H1 (cell line): ENCODE measurements around the gene NFKBIL1. TPM values are rescaled to one million over a fixed set of nuclear protein-coding genes. Genes with fewer than 3 reads are reported as not detected.

Experiments
- CTCF ChIA-PET: fragments of 300-600 bp; sonication (Branson Sonifier 250); formaldehyde crosslinking; loops from one replicate; lab custom pipeline; 2021; ENCODE audit not compliant: partially characterized antibody; lab: Charles Lee
- POLR2A ChIA-PET: fragments of 300-600 bp; sonication (Branson Sonifier 250); formaldehyde crosslinking; loops from one replicate; lab custom pipeline; 2021; ENCODE audit warnings: inconsistent platforms; ENCODE audit not compliant: partially characterized antibody; lab: Charles Lee
- DNase-seq, 2 experiments: peaks; one replicate each; pipeline versions ENCODE4 v3.0.0 to v3.0.0-alpha.2; 2010 to 2022; ENCODE audit warnings: low spot score in 2 of 2, low read depth in 1 of 2, mixed read lengths in 1 of 2
- FAIRE-seq: peaks from 2 replicates; lab custom pipeline; 2011; peaks lifted over from hg19 to GRCh38; lab: Jason Lieb, UNC
- H2AFZ ChIP-seq: 2 replicates; pipeline ENCODE4 v1.8.1; 2012; ENCODE audit warnings: low read length, inconsistent platforms
- H2AK5ac ChIP-seq: 2 replicates; pipeline ENCODE4 v1.6.1; 2013; ENCODE audit warnings: low read depth, low read length
- H2BK120ac ChIP-seq: replicated peaks from 2 replicates; pipeline ENCODE3; 2013; ENCODE audit warnings: low read depth, low read length, inconsistent platforms
- H2BK12ac ChIP-seq: 2 replicates; pipeline ENCODE4 v1.6.1; 2013; ENCODE audit warnings: low read depth, low read length
- H2BK15ac ChIP-seq: 2 replicates; pipeline ENCODE4 v1.6.1; 2013; ENCODE audit warnings: low read length
- H2BK20ac ChIP-seq: 2 replicates; pipeline ENCODE4 v1.6.1; 2013; ENCODE audit warnings: low read length
- H2BK5ac ChIP-seq: 2 replicates; pipeline ENCODE4 v1.6.1; 2013; ENCODE audit warnings: low read depth, low read length
- H3K14ac ChIP-seq: 2 replicates; pipeline ENCODE4 v1.6.1; 2013; ENCODE audit warnings: inconsistent platforms; ENCODE audit not compliant: insufficient read length
- H3K18ac ChIP-seq: 2 replicates; pipeline ENCODE4 v1.6.1; 2013; ENCODE audit warnings: low read length; ENCODE audit errors: extremely low read depth
- H3K23ac ChIP-seq: 2 replicates; pipeline ENCODE4 v1.6.1; 2013; ENCODE audit warnings: inconsistent platforms; ENCODE audit not compliant: insufficient read length
- H3K23me2 ChIP-seq: 2 replicates; pipeline ENCODE4 v1.6.1; 2013; ENCODE audit warnings: low read depth, low read length
- H3K27ac ChIP-seq: 2 replicates; pipeline ENCODE4 v1.6.1; 2011; ENCODE audit warnings: low read depth, low read length, inconsistent platforms
- H3K27me3 ChIP-seq, 4 experiments: replicated peaks in 1 of 4; 1 replicate in 1 of 4; 2 replicates in 3 of 4; pipeline versions ENCODE4 v1.6.1 to v1.8.1; 2011 to 2013; ENCODE audit warnings: low read length in 3 of 4, mild to moderate bottlenecking in 3 of 4, inconsistent platforms in 2 of 4, mixed read lengths in 2 of 4, moderate library complexity in 1 of 4; ENCODE audit not compliant: control insufficient read depth in 3 of 4, insufficient read depth in 3 of 4; ENCODE audit errors: extremely low read depth in 1 of 4
- H3K36me3 ChIP-seq, 4 experiments: 2 replicates each; pipeline versions ENCODE4 v1.6.1 to v1.8.1; 2011 to 2013; ENCODE audit warnings: mild to moderate bottlenecking in 4 of 4, low read length in 3 of 4, moderate library complexity in 2 of 4, control low read depth in 1 of 4, inconsistent platforms in 1 of 4; ENCODE audit not compliant: insufficient read depth in 4 of 4, control insufficient read depth in 2 of 4
- H3K4ac ChIP-seq: replicated peaks from 2 replicates; pipeline ENCODE3; 2013; ENCODE audit warnings: low read length, low read depth, mixed read lengths, inconsistent platforms; ENCODE audit not compliant: insufficient read length
- H3K4me1 ChIP-seq, 4 experiments: replicated peaks in 1 of 4; 1 replicate in 1 of 4; 2 replicates in 3 of 4; pipeline versions ENCODE4 v1.6.1 to v1.8.1; 2011 to 2013; ENCODE audit warnings: low read length in 3 of 4, inconsistent platforms in 2 of 4, mixed read lengths in 1 of 4; ENCODE audit not compliant: insufficient read depth in 4 of 4, control insufficient read depth in 3 of 4
- H3K4me2 ChIP-seq, 2 experiments: 2 replicates each; pipeline versions ENCODE4 v1.6.1 to v1.8.1; 2011 to 2013; ENCODE audit warnings: low read depth in 2 of 2, low read length in 2 of 2, control low read depth in 1 of 2, inconsistent platforms in 1 of 2, mild to moderate bottlenecking in 1 of 2; ENCODE audit not compliant: insufficient read depth in 1 of 2
- H3K4me3 ChIP-seq, 4 experiments: fragments of 200-600, 300-600 bp in 1 of 4; sonication (generic), shearing (Covaris generic), sonication (Bioruptor Twin) in 1 of 4; 2 replicates each; pipeline versions ENCODE4 v1.5.1 to v1.8.1; 2011 to 2016; ENCODE audit warnings: low read length in 4 of 4, low read depth in 3 of 4, control low read depth in 2 of 4, inconsistent platforms in 2 of 4, mild to moderate bottlenecking in 2 of 4, mixed read lengths in 1 of 4, moderate library complexity in 1 of 4; ENCODE audit not compliant: insufficient read depth in 2 of 4; ENCODE audit errors: extremely low read depth in 1 of 4
- H3K56ac ChIP-seq: replicated peaks from 2 replicates; pipeline ENCODE3; 2013; ENCODE audit warnings: low read depth, mild to moderate bottlenecking, mixed read lengths, low read length, inconsistent platforms; ENCODE audit not compliant: insufficient read length
- H3K79me1 ChIP-seq: 2 replicates; pipeline ENCODE4 v1.6.1; 2013; ENCODE audit warnings: low read depth, low read length, control low read depth
- H3K79me2 ChIP-seq, 2 experiments: 2 replicates each; pipeline versions ENCODE4 v1.6.1 to v1.8.1; 2012 to 2013; ENCODE audit warnings: low read length in 2 of 2, mild to moderate bottlenecking in 2 of 2, inconsistent platforms in 1 of 2; ENCODE audit not compliant: insufficient read depth in 2 of 2, control insufficient read depth in 1 of 2
- H3K9ac ChIP-seq, 4 experiments: replicated peaks in 1 of 4; 1 replicate in 1 of 4; 2 replicates in 3 of 4; pipeline versions ENCODE4 v1.6.1 to v1.8.1; 2011 to 2013; ENCODE audit warnings: low read depth in 3 of 4, low read length in 3 of 4, control low read depth in 2 of 4, mild to moderate bottlenecking in 2 of 4, moderate library complexity in 2 of 4, inconsistent platforms in 1 of 4; ENCODE audit errors: extremely low read depth in 1 of 4
- H3K9me3 ChIP-seq, 2 experiments: 2 replicates each; pipeline versions ENCODE4 v1.6.1 to v1.8.1; 2012 to 2013; ENCODE audit warnings: mild to moderate bottlenecking in 2 of 2, moderate library complexity in 2 of 2, control low read depth in 1 of 2, inconsistent platforms in 1 of 2, low read depth in 1 of 2, low read length in 1 of 2, mixed read lengths in 1 of 2; ENCODE audit not compliant: insufficient read depth in 2 of 2
- H4K20me1 ChIP-seq, 2 experiments: replicated peaks in 1 of 2; 2 replicates each; pipeline versions ENCODE3 to v1.8.1; 2011 to 2013; ENCODE audit warnings: inconsistent platforms in 2 of 2, low read length in 2 of 2, mild to moderate bottlenecking in 1 of 2; ENCODE audit not compliant: insufficient read depth in 2 of 2, control insufficient read depth in 1 of 2
- H4K5ac ChIP-seq: 2 replicates; pipeline ENCODE4 v1.6.1; 2013; ENCODE audit warnings: low read length, low read depth, mixed read lengths, inconsistent platforms; ENCODE audit not compliant: insufficient read length
- H4K8ac ChIP-seq: 2 replicates; pipeline ENCODE4 v1.8.0; 2013; ENCODE audit warnings: mild to moderate bottlenecking, moderate library complexity, low read length, inconsistent platforms; ENCODE audit not compliant: insufficient read depth; ENCODE audit errors: extremely low read depth
- H4K91ac ChIP-seq: replicated peaks from 2 replicates; pipeline ENCODE3; 2013; ENCODE audit warnings: low read length, mixed read lengths, inconsistent platforms; ENCODE audit not compliant: insufficient read length
- CBX5 ChIP-seq: fragments of 300-800, 300-1000 bp; sonication (generic); IDR thresholded peaks from 2 replicates; pipeline ENCODE4 v1.7.1; 2016; ENCODE audit warnings: antibody characterized with exemption, low read length, low read depth
- EP300 ChIP-seq, 2 experiments: IDR thresholded peaks; 1 replicate in 1 of 2; 2 replicates in 1 of 2; pipeline ENCODE4 v1.6.1; 2011 to 2012; ENCODE audit warnings: low read depth in 2 of 2, low read length in 2 of 2, mild to moderate bottlenecking in 2 of 2, borderline replicate concordance in 1 of 2, inconsistent platforms in 1 of 2, moderate library complexity in 1 of 2
- GABPA ChIP-seq: IDR thresholded peaks from 2 replicates; pipeline ENCODE4 v1.6.1; 2011; ENCODE audit warnings: mild to moderate bottlenecking, low read length, moderate library complexity, borderline replicate concordance; ENCODE audit not compliant: insufficient read depth
- JUN ChIP-seq: IDR thresholded peaks from 2 replicates; pipeline ENCODE4 v1.6.1; 2011; ENCODE audit warnings: low read depth, mild to moderate bottlenecking, improper control_type of control experiment, low read length
- KDM5A ChIP-seq: fragments of 200-600 bp; IDR thresholded peaks from 2 replicates; pipeline ENCODE4 v1.7.1; 2012; ENCODE audit warnings: mild to moderate bottlenecking, low read length, inconsistent platforms, mixed read lengths
- MAFK ChIP-seq: IDR thresholded peaks from 2 replicates; pipeline ENCODE4 v1.6.1; 2012; ENCODE audit warnings: low read depth, mild to moderate bottlenecking, improper control_type of control experiment, low read length
- SP1 ChIP-seq: IDR thresholded peaks from 2 replicates; pipeline ENCODE4 v1.6.1; 2011; ENCODE audit warnings: low read depth, low read length
- SP2 ChIP-seq: IDR thresholded peaks from 2 replicates; pipeline ENCODE4 v1.6.1; 2012; ENCODE audit warnings: mild to moderate bottlenecking, low read length, inconsistent platforms
- TAF1 ChIP-seq: IDR thresholded peaks from 2 replicates; pipeline ENCODE4 v1.6.1; 2011; ENCODE audit warnings: mild to moderate bottlenecking, low read depth, low read length
- WGBS, 2 experiments: shearing (Covaris generic) in 1 of 2; methylation state at CpG; one replicate each; pipeline versions ENCODE4 v1.1.6 to v1.1.7; 2013 to 2015; ENCODE audit warnings: low lambda C conversion rate in 2 of 2, mixed read lengths in 2 of 2, inconsistent platforms in 1 of 2, low coverage in 1 of 2, missing lambda C conversion rate in 1 of 2; ENCODE audit not compliant: insufficient replicate concordance in 2 of 2, insufficient coverage in 1 of 2, insufficient read length in 1 of 2; ENCODE audit errors: extremely low coverage in 1 of 2, missing lambda C conversion rate in 1 of 2; 5-methylcytosine and 5-hydroxymethylcytosine counted together
- polyA plus RNA-seq, 7 experiments: library from polyadenylated mRNA; depleted of rRNA in 3 of 7; stranded (reverse) in 5 of 7; unstranded in 2 of 7; fragments of >200 nt in 5 of 7; fragments of 200-250 nt in 2 of 7; gene quantifications; 1 replicate in 5 of 7; 2 replicates in 1 of 7; 4 replicates in 1 of 7; pipeline versions ENCODE4 v1.2.1 to v1.2.3, GENCODE V29; 2011 to 2013; ENCODE audit warnings: missing spikeins in 2 of 7, mixed read lengths in 2 of 7
- total RNA-seq: library from RNA; stranded (reverse); fragmentation: NEBNext Ultra II Directional; extraction: Animal tissue kit (Norgen Biotek cat#: 25700); gene quantifications from 2 replicates; pipeline ENCODE4 v1.2.1, GENCODE V29; 2021
- TF ChIP-seq, protein P1 (sequence below): IDR thresholded peaks from 2 replicates; pipeline ENCODE4 v1.6.1; 2011; ENCODE audit warnings: low read length, improper control_type of control experiment

NFKBIL1 gene
- total and polyA plus RNA-seq, 2 of the 8 experiments (the other 6 are each of a cell fraction or from before 2014, with no cell fraction given): 7.5 to 11.2 TPM

DNA sequence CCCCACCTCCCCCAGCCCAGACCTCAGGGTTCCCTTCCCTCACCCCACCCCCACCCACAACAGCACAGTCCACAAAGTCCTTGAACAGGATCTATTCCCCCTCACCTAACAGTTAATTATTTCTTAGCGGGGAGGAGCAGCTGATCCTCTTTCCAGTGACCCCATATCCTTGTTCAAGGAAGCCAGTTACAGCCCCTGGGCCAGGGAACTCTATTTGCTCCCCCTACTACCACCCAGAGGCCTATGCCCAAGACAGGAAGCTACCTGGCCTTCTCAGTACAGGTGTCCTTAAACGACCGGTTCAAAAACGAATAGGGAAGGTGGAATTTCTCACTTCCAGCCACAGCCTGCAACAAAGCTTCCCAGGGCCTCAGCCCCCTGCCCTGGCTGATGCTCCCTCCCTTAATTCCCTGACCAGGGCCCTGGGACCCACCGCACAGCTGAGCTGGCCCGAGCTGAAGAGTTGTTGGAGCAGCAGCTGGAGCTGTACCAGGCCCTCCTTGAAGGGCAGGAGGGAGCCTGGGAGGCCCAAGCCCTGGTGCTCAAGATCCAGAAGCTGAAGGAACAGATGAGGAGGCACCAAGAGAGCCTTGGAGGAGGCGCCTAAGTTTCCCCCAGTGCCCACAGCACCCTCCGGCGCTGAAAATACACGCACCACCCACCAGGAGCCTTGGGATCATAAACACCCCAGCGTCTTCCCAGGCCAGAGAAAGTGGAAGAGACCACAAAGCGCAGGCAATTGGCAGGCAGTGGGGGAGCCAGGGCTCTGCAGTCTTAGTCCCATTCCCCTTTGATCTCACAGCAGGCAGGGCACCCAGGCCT, 17.9 kb upstream of the NFKBIL1 start:
- H3K4me3 ChIP-seq: no peak overlapping the region
- no peak overlapping the region for H3K4ac ChIP-seq
- H2BK5ac ChIP-seq: no peak overlapping the region
- peaks cover 1 to 5% (median 4%) of the 10 kb centered on the region in 4 experiments; a peak in 4 of 7 replicates for H3K4me1 ChIP-seq
- H3K27ac ChIP-seq: no peak overlapping the region
- no peaks in the 10 kb centered on the region for H3K23me2 ChIP-seq
- ChIA-PET CTCF (interaction anchor here (0.6 to 2.2 kb wide), 6 partner anchors 9 to 151 kb away, joined by 3 to 8 read pairs (median 5); no protein-coding TSS in a partner anchor), POLR2A (interaction anchor here (0.7 to 18.4 kb wide), 22 partner anchors 9 to 131 kb away, joined by 3 to 428 read pairs (median 6); partner anchors contain the start of genes ATP6V1G2, C6orf47, DDX39B and LST1)
- no peak overlapping the region for H3K4me2 ChIP-seq
- H4K91ac ChIP-seq: no peak overlapping the region
- 79% methylated on average over 9 of the region's 12 CpGs; no CpG with 5 or more reads in 1 of the 2 experiments for WGBS, 2 experiments
- FAIRE-seq (no peak), DNase-seq (no peak)
- no peak overlapping the region for H3K56ac ChIP-seq
- H2AFZ ChIP-seq: no peak overlapping the region
- H3K27me3 ChIP-seq: no peaks in the 10 kb centered on the region
- no peak overlapping the region for H3K23ac ChIP-seq
- peaks cover 37 to 54% (median 44%) of the 10 kb centered on the region in 4 experiments for H3K36me3 ChIP-seq
- H2BK15ac ChIP-seq: no peak overlapping the region
- peaks cover 0 to 3% of the 10 kb centered on the region in 2 experiments; a peak in 1 of 4 replicates for H3K79me2 ChIP-seq
- H4K8ac ChIP-seq: no peak overlapping the region; the same call in 1 of the 2 replicates
- no peak overlapping the region for H2BK20ac ChIP-seq
- no peak overlapping the region for H2AK5ac ChIP-seq
- H3K79me1 ChIP-seq: peaks cover 7% of the 10 kb centered on the region; the same call in 1 of the 2 replicates
- H4K20me1 ChIP-seq: peaks cover 20 to 34% of the 10 kb centered on the region in 2 experiments
- H3K9ac ChIP-seq: no peak overlapping the region
- no peak overlapping the region for H3K18ac ChIP-seq
- H2BK120ac ChIP-seq: no peak overlapping the region
- H4K5ac ChIP-seq: no peak overlapping the region
- H2BK12ac ChIP-seq: no peak overlapping the region
- no peak overlapping the region for H3K14ac ChIP-seq
- no peaks in the 10 kb centered on the region for H3K9me3 ChIP-seq
- TF ChIP-seq SP2: no peak
- TF ChIP-seq SP1: no peak
- TF ChIP-seq, protein P1, sequence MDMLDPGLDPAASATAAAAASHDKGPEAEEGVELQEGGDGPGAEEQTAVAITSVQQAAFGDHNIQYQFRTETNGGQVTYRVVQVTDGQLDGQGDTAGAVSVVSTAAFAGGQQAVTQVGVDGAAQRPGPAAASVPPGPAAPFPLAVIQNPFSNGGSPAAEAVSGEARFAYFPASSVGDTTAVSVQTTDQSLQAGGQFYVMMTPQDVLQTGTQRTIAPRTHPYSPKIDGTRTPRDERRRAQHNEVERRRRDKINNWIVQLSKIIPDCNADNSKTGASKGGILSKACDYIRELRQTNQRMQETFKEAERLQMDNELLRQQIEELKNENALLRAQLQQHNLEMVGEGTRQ: no peak
- no peak for TF ChIP-seq MAFK
- TF ChIP-seq TAF1: no peak
- no peak for TF ChIP-seq KDM5A
- no peak for TF ChIP-seq JUN
- no peak for TF ChIP-seq EP300 (IDR thresholded peaks at IDR 0.05; ENCODE audit: borderline replicate concordance in 1 of 2, low read depth in 2 of 2, low read length in 2 of 2)
- no peak for TF ChIP-seq GABPA
- no peak for TF ChIP-seq CBX5
